Osteoblast (primary cell): ENCODE data around the gene NTM. TPM values are rescaled to one million over a fixed set of nuclear protein-coding genes. Genes with fewer than 3 reads are reported as not detected.

Source experiments
- DNase-seq: peaks from one replicate; pipeline ENCODE4 v3.0.0; 2011; ENCODE audit warnings: low spot score, mixed read lengths; ENCODE audit not compliant: insufficient read length; ENCODE audit errors: missing footprints
- H2AFZ ChIP-seq: 2 replicates; pipeline ENCODE4 v1.6.0; 2011; ENCODE audit warnings: mild to moderate bottlenecking, low read length
- H3K27ac ChIP-seq: 2 replicates; pipeline ENCODE4 v1.5.1; 2011; ENCODE audit warnings: mild to moderate bottlenecking, low read depth, low read length, moderate library complexity
- H3K27me3 ChIP-seq: 2 replicates; pipeline ENCODE4 v1.6.0; 2012; ENCODE audit warnings: mild to moderate bottlenecking, control low read depth, inconsistent platforms, low read length, moderate library complexity; ENCODE audit not compliant: insufficient read depth
- H3K36me3 ChIP-seq: 2 replicates; pipeline ENCODE4 v1.5.1; 2011; ENCODE audit warnings: mild to moderate bottlenecking, low read length, control low read depth, moderate library complexity; ENCODE audit not compliant: insufficient read depth
- H3K4me1 ChIP-seq: 2 replicates; pipeline ENCODE4 v1.5.1; 2011; ENCODE audit warnings: mild to moderate bottlenecking, low read length, control low read depth, moderate library complexity; ENCODE audit not compliant: insufficient read depth
- H3K4me2 ChIP-seq: 2 replicates; pipeline ENCODE4 v1.6.0; 2011; ENCODE audit warnings: mild to moderate bottlenecking, low read length; ENCODE audit not compliant: insufficient read depth
- H3K4me3 ChIP-seq: fragments of 200-600 bp; sonication (generic); 3 replicates; pipeline ENCODE4 v1.5.1; 2012; ENCODE audit warnings: mild to moderate bottlenecking, low read length, inconsistent platforms; ENCODE audit not compliant: insufficient read depth
- H3K79me2 ChIP-seq: 2 replicates; pipeline ENCODE4 v1.6.0; 2012; ENCODE audit warnings: mild to moderate bottlenecking, low read length, control low read depth, inconsistent platforms; ENCODE audit not compliant: insufficient read depth
- H3K9me3 ChIP-seq: 2 replicates; pipeline ENCODE4 v1.5.1; 2011; ENCODE audit warnings: low read depth, low read length, control low read depth
- H4K20me1 ChIP-seq: 2 replicates; pipeline ENCODE4 v1.6.0; 2012; ENCODE audit warnings: mild to moderate bottlenecking, low read length, control low read depth; ENCODE audit not compliant: insufficient read depth
- CTCF ChIP-seq: IDR thresholded peaks from 2 replicates; pipeline ENCODE4 v1.5.1; 2011; ENCODE audit warnings: mild to moderate bottlenecking, low read depth, low read length, moderate library complexity; ENCODE audit errors: extremely low read depth
- total RNA-seq: library from RNA; depleted of rRNA; stranded (reverse); fragments of >200 nt; gene quantifications from 2 replicates; pipeline ENCODE4 v1.2.3, GENCODE V29; 2012

NTM gene
- total RNA-seq, 1 donor = 48.1 TPM

DNA sequence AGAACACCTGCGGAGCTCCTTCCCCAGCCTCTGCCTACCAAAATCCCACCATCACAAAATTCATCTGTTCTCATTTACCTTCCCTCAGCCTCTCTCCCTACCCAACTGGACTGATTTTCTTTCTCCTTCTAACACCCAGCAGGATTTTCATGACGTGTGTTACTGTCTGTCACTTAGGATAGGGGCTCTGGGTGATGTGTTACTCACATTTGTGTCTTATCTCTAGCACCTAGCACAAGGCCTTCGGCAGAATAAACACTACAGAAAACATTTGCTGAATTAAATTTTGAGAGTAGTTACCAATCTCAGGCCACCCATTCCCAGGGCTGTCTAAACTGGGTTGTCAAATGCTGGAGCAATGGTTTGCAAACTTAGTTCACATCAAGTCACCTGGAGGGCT lies 88.0 kb downstream of the NTM start:
- H3K4me3 ChIP-seq = no peak overlapping the region
- no peaks in the 10 kb centered on the region for H3K27me3 ChIP-seq
- no peak for DNase-seq

GRCh38 chr11:131460931-131461330 lies 90.5 kb downstream of the NTM start:
- Histone ChIP-seq H3K27ac (no peak overlapping the region), H3K36me3 (no peaks in the 10 kb centered on the region), H2AFZ (no peak overlapping the region), H3K4me2 (no peak overlapping the region), H3K9me3 (no peaks in the 10 kb centered on the region), H3K4me1 (no peaks in the 10 kb centered on the region), H3K4me3 (no peak overlapping the region), H3K27me3 (peaks cover 8% of the 10 kb centered on the region), H3K79me2 (no peaks in the 10 kb centered on the region), H4K20me1 (no peaks in the 10 kb centered on the region)
- DNase-seq = no peak
- no peak for TF ChIP-seq CTCF

More for the DNA sequence above, 88.0 kb downstream of the NTM start:
- Histone ChIP-seq H3K27ac (no peak overlapping the region), H4K20me1 (no peaks in the 10 kb centered on the region), H3K4me1 (no peaks in the 10 kb centered on the region), H3K9me3 (no peaks in the 10 kb centered on the region), H2AFZ (no peak overlapping the region), H3K36me3 (no peaks in the 10 kb centered on the region), H3K79me2 (no peaks in the 10 kb centered on the region), H3K4me2 (no peak overlapping the region)
- TF ChIP-seq CTCF = no peak

- Histone ChIP-seq H3K27me3 (peaks cover 8% of the 10 kb centered on the region), H3K36me3 (no peaks in the 10 kb centered on the region), H3K4me1 (no peaks in the 10 kb centered on the region), H3K4me2 (no peak overlapping the region), H4K20me1 (no peaks in the 10 kb centered on the region), H3K27ac (no peak overlapping the region), H3K79me2 (no peaks in the 10 kb centered on the region), H3K9me3 (no peaks in the 10 kb centered on the region), H3K4me3 (no peak overlapping the region), H2AFZ (no peak overlapping the region)
- TF ChIP-seq CTCF = no peak
- DNase-seq = no peak
Measured at GRCh38 chr11:131462622-131463021, 92.2 kb downstream of the NTM start.

DNA sequence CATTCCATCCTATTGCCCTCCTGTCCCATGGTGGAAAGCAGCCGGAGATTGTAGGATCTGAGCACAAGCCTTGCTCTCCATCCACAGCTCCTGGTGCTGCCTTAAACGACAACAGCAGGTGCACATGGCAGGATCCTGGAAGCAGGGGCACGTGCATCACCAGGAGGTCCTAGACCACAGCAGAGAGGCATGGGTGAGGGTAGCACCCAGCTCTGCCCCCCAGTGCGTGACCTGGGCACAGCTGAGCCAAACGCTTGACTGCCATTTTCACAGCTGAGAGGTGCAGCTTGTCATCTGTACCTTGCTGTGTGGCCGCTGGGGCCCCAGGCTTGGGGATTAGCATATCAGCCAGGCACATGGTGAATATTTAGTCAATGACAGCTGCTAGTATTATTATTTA lies 92.7 kb downstream of the NTM start:
- Histone ChIP-seq H3K27me3 (peaks cover 8% of the 10 kb centered on the region), H3K79me2 (no peaks in the 10 kb centered on the region), H3K4me2 (no peak overlapping the region), H3K9me3 (no peaks in the 10 kb centered on the region), H3K4me3 (no peak overlapping the region), H3K36me3 (no peaks in the 10 kb centered on the region), H3K4me1 (no peaks in the 10 kb centered on the region), H4K20me1 (no peaks in the 10 kb centered on the region), H2AFZ (no peak overlapping the region), H3K27ac (no peak overlapping the region)
- DNase-seq = no peak
- TF ChIP-seq CTCF = no peak
